ENCODE measurements around the gene F12.

The F12 gene

GRCh38 chr5:177389241-177390169 is 19.9 kb downstream of the F12 start:
- H3K27me3 ChIP-seq (ENCODE audit: insufficient read depth, poor library complexity, severe bottlenecking), result no peaks in the 10 kb centered on the region
- no peaks in the 10 kb centered on the region for H3K36me3 ChIP-seq (ENCODE audit: low read depth)
- H3K9me3 ChIP-seq (ENCODE audit: severe bottlenecking), result no peaks in the 10 kb centered on the region
- DNase-seq (ENCODE audit: low spot score) (peak; percentile 93), ATAC-seq (ENCODE audit: low read depth) (peak; percentile 78)
- no peak for TF ChIP-seq CTCF (IDR thresholded peaks at IDR 0.05; ENCODE audit: poor library complexity, severe bottlenecking)
- H3K27ac ChIP-seq (ENCODE audit: poor library complexity, severe bottlenecking), result peak overlapping the region; percentile 78
- no peak overlapping the region for H3K4me3 ChIP-seq (ENCODE audit: severe bottlenecking)
- H3K4me1 ChIP-seq (ENCODE audit: insufficient read depth, poor library complexity, severe bottlenecking), result peaks cover 22% of the 10 kb centered on the region

DNA sequence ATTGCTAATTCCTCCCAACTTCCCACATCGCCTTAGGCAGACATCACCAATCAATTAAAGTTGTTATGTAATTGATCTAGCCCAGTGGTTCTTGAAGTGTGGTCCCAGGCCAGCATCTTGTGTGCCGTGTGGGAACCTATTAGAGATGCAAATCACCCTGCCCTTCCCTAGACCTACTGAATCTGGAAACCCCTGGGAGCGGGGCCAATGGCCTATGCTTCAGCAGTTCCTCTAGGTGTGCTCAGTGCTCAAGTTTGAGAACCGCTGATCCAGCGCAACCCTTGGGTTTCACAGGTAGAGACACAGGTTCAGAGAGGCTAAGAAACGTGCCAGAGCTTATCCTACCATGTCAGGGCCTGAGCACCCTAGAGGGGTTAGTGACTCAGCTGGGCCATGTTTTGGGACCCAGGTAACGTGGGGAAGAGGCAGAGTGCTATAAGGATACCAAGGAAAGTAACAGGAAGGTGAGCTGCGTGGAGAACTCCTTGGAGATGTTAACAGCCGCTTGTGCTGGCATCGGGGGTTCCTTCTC is 20.8 kb downstream of the F12 start:
- no peak overlapping the region for H3K4me3 ChIP-seq (ENCODE audit: severe bottlenecking)

GRCh38 chr5:177387405-177387804 is 22.0 kb downstream of the F12 start:
- H3K4me3 ChIP-seq (ENCODE audit: severe bottlenecking), result no peak overlapping the region
- DNase-seq (ENCODE audit: low spot score), result no peak

More for the DNA sequence above, 20.8 kb downstream of the F12 start:
- Histone ChIP-seq H3K9me3 (ENCODE audit: severe bottlenecking) (no peaks in the 10 kb centered on the region), H3K4me1 (ENCODE audit: insufficient read depth, poor library complexity, severe bottlenecking) (peaks cover 22% of the 10 kb centered on the region), H3K36me3 (ENCODE audit: low read depth) (no peaks in the 10 kb centered on the region), H3K27ac (ENCODE audit: poor library complexity, severe bottlenecking) (peak overlapping the region; percentile 78), H3K27me3 (ENCODE audit: insufficient read depth, poor library complexity, severe bottlenecking) (no peaks in the 10 kb centered on the region)
- DNase-seq (ENCODE audit: low spot score), result no peak
- no peak for ATAC-seq (ENCODE audit: low read depth)
- TF ChIP-seq CTCF (IDR thresholded peaks at IDR 0.05; ENCODE audit: poor library complexity, severe bottlenecking), result no peak

DNA sequence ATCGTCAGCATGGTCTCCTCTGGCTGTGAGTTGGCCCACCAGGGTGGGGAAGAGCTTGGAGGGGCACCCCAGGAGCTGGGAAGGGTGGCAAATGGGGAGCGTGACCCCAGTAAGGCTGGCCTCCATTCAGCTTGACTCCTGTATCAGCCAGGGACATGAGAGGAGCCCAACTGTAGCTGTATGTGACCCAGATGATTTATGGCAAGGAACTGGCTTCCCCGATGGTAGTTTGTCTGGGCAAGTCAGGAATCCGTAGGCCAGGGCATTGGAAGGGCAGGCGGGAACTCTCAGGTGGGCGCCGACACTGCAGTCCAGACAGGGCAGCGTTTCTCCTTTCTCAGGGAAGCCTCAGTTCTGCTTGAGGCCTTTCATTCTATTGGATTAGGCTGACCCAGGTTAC is 22.8 kb downstream of the F12 start:
- H3K27ac ChIP-seq (ENCODE audit: poor library complexity, severe bottlenecking), result no peak overlapping the region
- no peaks in the 10 kb centered on the region for H3K9me3 ChIP-seq (ENCODE audit: severe bottlenecking)
- no peak for TF ChIP-seq CTCF (IDR thresholded peaks at IDR 0.05; ENCODE audit: poor library complexity, severe bottlenecking)
- no peak overlapping the region for H3K4me3 ChIP-seq (ENCODE audit: severe bottlenecking)
- H3K4me1 ChIP-seq (ENCODE audit: insufficient read depth, poor library complexity, severe bottlenecking), result peaks cover 22% of the 10 kb centered on the region
- no peaks in the 10 kb centered on the region for H3K36me3 ChIP-seq (ENCODE audit: low read depth)
- DNase-seq (ENCODE audit: low spot score) (no peak), ATAC-seq (ENCODE audit: low read depth) (no peak)
- no peaks in the 10 kb centered on the region for H3K27me3 ChIP-seq (ENCODE audit: insufficient read depth, poor library complexity, severe bottlenecking)

More at GRCh38 chr5:177387405-177387804, 22.0 kb downstream of the F12 start:
- H3K9me3 ChIP-seq (ENCODE audit: severe bottlenecking), result no peaks in the 10 kb centered on the region
- H3K27me3 ChIP-seq (ENCODE audit: insufficient read depth, poor library complexity, severe bottlenecking), result no peaks in the 10 kb centered on the region
- H3K36me3 ChIP-seq (ENCODE audit: low read depth), result no peaks in the 10 kb centered on the region
- peaks cover 22% of the 10 kb centered on the region for H3K4me1 ChIP-seq (ENCODE audit: insufficient read depth, poor library complexity, severe bottlenecking)
- TF ChIP-seq CTCF (IDR thresholded peaks at IDR 0.05; ENCODE audit: poor library complexity, severe bottlenecking), result no peak
- ATAC-seq (ENCODE audit: low read depth), result no peak
- no peak overlapping the region for H3K27ac ChIP-seq (ENCODE audit: poor library complexity, severe bottlenecking)

DNA sequence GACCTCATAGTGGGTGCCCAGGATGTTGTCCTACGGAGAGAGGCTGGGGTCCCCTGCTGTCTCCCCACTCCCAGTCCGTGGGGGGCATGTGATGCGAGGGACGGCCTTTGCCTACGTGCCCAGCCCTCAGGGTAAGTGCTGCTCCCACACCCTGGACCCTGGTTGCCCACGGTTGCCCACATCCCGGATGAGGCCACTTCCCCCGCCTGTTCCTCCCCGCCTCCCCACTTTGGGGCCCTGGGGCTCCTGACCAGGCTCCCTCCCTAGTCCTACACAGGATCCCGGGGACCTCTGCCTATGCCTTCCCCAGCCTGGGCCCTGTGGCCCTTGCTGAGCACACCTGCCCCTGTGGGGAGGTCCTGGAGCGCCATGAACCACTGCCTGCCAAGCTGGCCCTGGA is 23.6 kb downstream of the F12 start:
- H3K27me3 ChIP-seq (ENCODE audit: insufficient read depth, poor library complexity, severe bottlenecking), result no peaks in the 10 kb centered on the region

More for the DNA sequence above, 23.6 kb downstream of the F12 start:
- ATAC-seq (ENCODE audit: low read depth) (no peak), DNase-seq (ENCODE audit: low spot score) (no peak)
- H3K4me1 ChIP-seq (ENCODE audit: insufficient read depth, poor library complexity, severe bottlenecking), result peaks cover 22% of the 10 kb centered on the region
- H3K27ac ChIP-seq (ENCODE audit: poor library complexity, severe bottlenecking), result no peak overlapping the region
- TF ChIP-seq CTCF (IDR thresholded peaks at IDR 0.05; ENCODE audit: poor library complexity, severe bottlenecking), result no peak
- no peaks in the 10 kb centered on the region for H3K9me3 ChIP-seq (ENCODE audit: severe bottlenecking)
- H3K4me3 ChIP-seq (ENCODE audit: severe bottlenecking), result no peak overlapping the region
- no peaks in the 10 kb centered on the region for H3K36me3 ChIP-seq (ENCODE audit: low read depth)
